IMR-90 (cell line): Measurements from ENCODE around the gene MADD. TPM values are rescaled to one million over a fixed set of nuclear protein-coding genes. Genes with fewer than 3 reads are reported as not detected.

Experiments
- ATAC-seq: fragments of 200-7000 bp; cut with Tn5 transposase; 2 replicates; pipeline ENCODE4 v1.9.1; 2020; ENCODE audit warnings: low read depth, mild to moderate bottlenecking, moderate library complexity
- BruUV-seq: library from RNA; stranded (reverse); fragments of 400-500 nt; replicated peaks from 2 replicates; lab custom pipeline; 2021; lab: Mats Ljungman, UMichigan
- CTCF ChIA-PET: fragments of 300-600 bp; formaldehyde crosslinking; extraction: SDS; loops from one replicate; lab custom pipeline; 2021; ENCODE audit warnings: antibody characterized with exemption; lab: Yijun Ruan, JAX
- POLR2A ChIA-PET: fragments of 300-600 bp; sonication (Branson Sonifier 250); formaldehyde crosslinking; loops from one replicate; lab custom pipeline; 2022; ENCODE audit warnings: antibody characterized with exemption; ENCODE audit not compliant: unreplicated experiment; lab: Charles Lee
- DNase-seq: peaks from one replicate; pipeline ENCODE4 v3.0.0; 2013
- H2AFZ ChIP-seq: replicated peaks from 2 replicates; pipeline ENCODE3; 2013; ENCODE audit warnings: low read length, mild to moderate bottlenecking; ENCODE audit not compliant: poor library complexity
- H2AK5ac ChIP-seq: 2 replicates; pipeline ENCODE4 v1.6.1; 2013; ENCODE audit warnings: low read depth, low read length, inconsistent platforms
- H2AK9ac ChIP-seq: replicated peaks from 2 replicates; pipeline ENCODE3; 2013; ENCODE audit warnings: mild to moderate bottlenecking, low read depth, low read length, moderate library complexity; ENCODE audit not compliant: poor library complexity
- H2BK120ac ChIP-seq: 2 replicates; pipeline ENCODE4 v1.6.1; 2013; ENCODE audit warnings: low read depth, low read length, inconsistent platforms
- H2BK15ac ChIP-seq: 3 replicates; pipeline ENCODE4 v1.6.1; 2013; ENCODE audit warnings: low read depth, low read length, inconsistent platforms
- H2BK20ac ChIP-seq: 2 replicates; pipeline ENCODE4 v1.6.1; 2013; ENCODE audit warnings: low read depth, mild to moderate bottlenecking, inconsistent platforms, low read length, moderate library complexity
- H2BK5ac ChIP-seq: 2 replicates; pipeline ENCODE4 v1.6.1; 2013; ENCODE audit warnings: mild to moderate bottlenecking, low read depth, low read length, inconsistent platforms; ENCODE audit not compliant: poor library complexity, severe bottlenecking
- H3K14ac ChIP-seq: replicated peaks from 2 replicates; pipeline ENCODE4 v1.6.1; 2013; ENCODE audit warnings: low read depth, low read length, inconsistent platforms
- H3K18ac ChIP-seq: 2 replicates; pipeline ENCODE4 v1.6.1; 2013; ENCODE audit warnings: low read depth, low read length, control low read depth
- H3K23ac ChIP-seq: 2 replicates; pipeline ENCODE4 v1.6.1; 2013; ENCODE audit warnings: low read depth, low read length, inconsistent platforms
- H3K27ac ChIP-seq: 2 replicates; pipeline ENCODE4 v1.5.1; 2013; ENCODE audit warnings: mild to moderate bottlenecking, control low read depth, low read length; ENCODE audit not compliant: insufficient read depth
- H3K27me3 ChIP-seq: 2 replicates; pipeline ENCODE4 v1.6.1; 2013; ENCODE audit warnings: low read length; ENCODE audit not compliant: control insufficient read depth, insufficient read depth
- H3K36me3 ChIP-seq: 2 replicates; pipeline ENCODE4 v1.6.1; 2013; ENCODE audit warnings: low read length, mixed read lengths; ENCODE audit not compliant: control insufficient read depth, insufficient read depth
- H3K4ac ChIP-seq: 2 replicates; pipeline ENCODE4 v1.6.1; 2013; ENCODE audit warnings: low read depth, low read length, inconsistent platforms
- H3K4me1 ChIP-seq: 2 replicates; pipeline ENCODE4 v1.6.1; 2013; ENCODE audit warnings: low read length, mixed read lengths; ENCODE audit not compliant: control insufficient read depth, insufficient read depth
- H3K4me2 ChIP-seq: 2 replicates; pipeline ENCODE4 v1.6.1; 2013; ENCODE audit warnings: low read depth, mild to moderate bottlenecking, control low read depth, low read length, moderate library complexity
- H3K4me3 ChIP-seq: 2 replicates; pipeline ENCODE4 v1.5.1; 2013; ENCODE audit warnings: low read depth, mild to moderate bottlenecking, control low read depth, low read length, moderate library complexity; ENCODE audit not compliant: insufficient read depth
- H3K56ac ChIP-seq: 2 replicates; pipeline ENCODE4 v1.6.1; 2013; ENCODE audit warnings: low read length, inconsistent platforms; ENCODE audit not compliant: insufficient read depth; ENCODE audit errors: extremely low read depth
- H3K79me1 ChIP-seq, 2 experiments: 2 replicates each; pipeline ENCODE4 v1.6.1; 2013; ENCODE audit warnings: low read length in 2 of 2, inconsistent platforms in 1 of 2, low read depth in 1 of 2
- H3K9ac ChIP-seq: 2 replicates; pipeline ENCODE4 v1.6.1; 2013; ENCODE audit warnings: low read depth, low read length, control low read depth
- H3K9me1 ChIP-seq: 2 replicates; pipeline ENCODE4 v1.6.1; 2013; ENCODE audit warnings: low read length, inconsistent platforms; ENCODE audit not compliant: insufficient read depth
- H3K9me3 ChIP-seq: 2 replicates; pipeline ENCODE4 v1.6.1; 2013; ENCODE audit warnings: low read length; ENCODE audit not compliant: control insufficient read depth, insufficient read depth
- H4K20me1 ChIP-seq: 2 replicates; pipeline ENCODE4 v1.6.1; 2013; ENCODE audit warnings: low read length, inconsistent platforms; ENCODE audit not compliant: insufficient read depth
- H4K5ac ChIP-seq: 2 replicates; pipeline ENCODE4 v1.6.1; 2013; ENCODE audit warnings: mild to moderate bottlenecking, low read depth, low read length, control low read depth
- H4K8ac ChIP-seq, 2 experiments: 2 replicates each; pipeline ENCODE4 v1.6.1; 2013; ENCODE audit warnings: low read depth in 2 of 2, low read length in 2 of 2, control low read depth in 1 of 2, inconsistent platforms in 1 of 2
- H4K91ac ChIP-seq: 2 replicates; pipeline ENCODE4 v1.6.1; 2013; ENCODE audit warnings: low read depth, low read length, inconsistent platforms; ENCODE audit not compliant: insufficient read depth
- BHLHE40 ChIP-seq: fragments of 150-350 bp; IDR thresholded peaks from 2 replicates; pipeline ENCODE4 v1.6.1; 2016; ENCODE audit warnings: mild to moderate bottlenecking, low read depth, low read length
- CEBPB ChIP-seq: IDR thresholded peaks from 2 replicates; pipeline ENCODE4 v1.6.1; 2012; ENCODE audit warnings: low read depth, low read length, improper control_type of control experiment
- CHD1 ChIP-seq: IDR thresholded peaks from 2 replicates; pipeline ENCODE4 v1.6.1; 2012; ENCODE audit warnings: low read depth, low read length, improper control_type of control experiment
- CTCF ChIP-seq: conservative IDR thresholded peaks from 2 replicates; pipeline ENCODE4 v1.5.1; 2012; ENCODE audit warnings: mild to moderate bottlenecking, low read depth, low read length, improper control_type of control experiment
- ELK1 ChIP-seq: fragments of 150-350 bp; IDR thresholded peaks from 2 replicates; pipeline ENCODE4 v1.6.1; 2016; ENCODE audit warnings: low read depth, mild to moderate bottlenecking, low read length, moderate library complexity, borderline replicate concordance
- FOS ChIP-seq: fragments of 150-350 bp; IDR thresholded peaks from 2 replicates; pipeline ENCODE4 v1.6.1; 2016; ENCODE audit warnings: low read depth, low read length
- MAFK ChIP-seq: IDR thresholded peaks from 2 replicates; pipeline ENCODE4 v1.6.1; 2012; ENCODE audit warnings: low read depth, low read length, improper control_type of control experiment
- MAZ ChIP-seq: IDR thresholded peaks from 2 replicates; pipeline ENCODE4 v1.6.1; 2012; ENCODE audit warnings: low read depth, mild to moderate bottlenecking, low read length, improper control_type of control experiment, moderate library complexity, borderline replicate concordance
- MXI1 ChIP-seq: IDR thresholded peaks from 2 replicates; pipeline ENCODE4 v1.6.1; 2012; ENCODE audit warnings: low read depth, mild to moderate bottlenecking, low read length, moderate library complexity, borderline replicate concordance
- NFE2L2 ChIP-seq: fragments of 150-350 bp; IDR thresholded peaks from 2 replicates; pipeline ENCODE4 v1.6.1; 2016; ENCODE audit warnings: low read depth, mild to moderate bottlenecking, low read length
- POLR2A ChIP-seq: IDR thresholded peaks from 2 replicates; pipeline ENCODE4 v1.6.1; 2012; ENCODE audit warnings: mild to moderate bottlenecking, low read depth, low read length
- RAD21 ChIP-seq: IDR thresholded peaks from 2 replicates; pipeline ENCODE4 v1.6.1; 2012; ENCODE audit warnings: low read length, improper control_type of control experiment
- RCOR1 ChIP-seq: IDR thresholded peaks from 2 replicates; pipeline ENCODE4 v1.6.1; 2012; ENCODE audit warnings: mild to moderate bottlenecking, low read length, improper control_type of control experiment; ENCODE audit not compliant: insufficient replicate concordance
- RFX5 ChIP-seq: IDR thresholded peaks from 2 replicates; pipeline ENCODE4 v1.8.0; 2012; ENCODE audit warnings: low read depth, mild to moderate bottlenecking, low read length, moderate library complexity
- SMC3 ChIP-seq: fragments of 150-350 bp; IDR thresholded peaks from 2 replicates; pipeline ENCODE4 v1.6.1; 2016; ENCODE audit warnings: low read depth, mild to moderate bottlenecking, antibody characterized with exemption, low read length, moderate library complexity
- USF2 ChIP-seq: fragments of 150-350 bp; IDR thresholded peaks from 2 replicates; pipeline ENCODE4 v1.6.1; 2017; ENCODE audit warnings: mild to moderate bottlenecking, antibody characterized with exemption, low read length, low read depth
- WGBS, 2 experiments: methylation state at CpG; one replicate each; pipeline versions ENCODE4 v1.1.5 to v1.1.7; 2013; ENCODE audit warnings: missing lambda C conversion rate in 2 of 2; ENCODE audit not compliant: insufficient read length in 1 of 2; ENCODE audit errors: extremely low coverage in 2 of 2; 5-methylcytosine and 5-hydroxymethylcytosine counted together
- dilution Hi-C: fragments of 300-500 bp; cut with HindIII; formaldehyde crosslinking; loops from one replicate; pipeline ENCODE4 v1.14.3; 2018; ENCODE audit warnings: low sequenced_read_pairs; ENCODE audit not compliant: unreplicated experiment
- in situ Hi-C: fragments of 300-500 bp; cut with MboI; formaldehyde crosslinking; loops from 3 replicates; pipeline ENCODE4 v1.14.3; 2019; ENCODE audit warnings: low sequenced_read_pairs, inconsistent platforms, mixed read lengths
- intact Hi-C: fragments of 100-400 bp; cut with micrococcal nuclease; formaldehyde crosslinking; loops from 2 replicates; pipeline ENCODE4 v1.10.0; 2022
- polyA plus RNA-seq, 3 experiments: library from polyadenylated mRNA; depleted of rRNA; stranded (reverse); fragments of >200 nt; gene quantifications; 2 replicates each; pipeline ENCODE4 v1.2.3, GENCODE V29; 2012; ENCODE audit warnings: low replicate concordance in 1 of 3
- total RNA-seq: library from RNA; depleted of rRNA; stranded (reverse); fragments of >200 nt; gene quantifications from 2 replicates; pipeline ENCODE4 v1.2.3, GENCODE V29; 2012

The MADD gene
- total and polyA plus RNA-seq, 2 of the 4 experiments (the other 2 are of a cell fraction) = 13.3 to 16.4 TPM

- no peak overlapping the region for H2BK5ac ChIP-seq
- H3K27me3 ChIP-seq = no peaks in the 10 kb centered on the region
- H3K23ac ChIP-seq = no peak overlapping the region
- H3K9me1 ChIP-seq = peaks cover 15% of the 10 kb centered on the region
- CTCF ChIA-PET = interaction anchor here (0.8 to 1.5 kb wide), 2 partner anchors 14 to 39 kb away, joined by 3 read pairs; no protein-coding TSS in a partner anchor
- no peaks in the 10 kb centered on the region for H3K9me3 ChIP-seq
- H4K91ac ChIP-seq = no peak overlapping the region
- peaks cover 12% of the 10 kb centered on the region for H3K4me1 ChIP-seq
- no peak overlapping the region for H2BK20ac ChIP-seq
- H2AFZ ChIP-seq = no peak overlapping the region
- peak overlapping the region; percentile 2 for H3K4me2 ChIP-seq
- peak; percentile 82 for DNase-seq
- H4K8ac ChIP-seq = no peak overlapping the region
- peak; percentile 41 for ATAC-seq
- H4K20me1 ChIP-seq = peaks cover 23% of the 10 kb centered on the region
- no peak overlapping the region for H4K5ac ChIP-seq
- no peak overlapping the region for H2BK120ac ChIP-seq
- dilution Hi-C loops (no loop called here), in situ Hi-C loops (no loop called here), intact Hi-C loops (no loop called here)
- H2AK9ac ChIP-seq = no peak overlapping the region
- BruUV-seq = no TSS peak
- no peak overlapping the region for H3K9ac ChIP-seq
- H3K4me3 ChIP-seq = no peak overlapping the region
- 0 out of 2 replicates have a peak overlapping the region, but pooled peaks have one; percentile 2 for H3K4ac ChIP-seq
- H2AK5ac ChIP-seq = no peak overlapping the region
- H3K27ac ChIP-seq = peak overlapping the region; percentile 42; the same call in 1 of the 2 replicates
- no peak overlapping the region for H3K14ac ChIP-seq
- no CpG with 5 or more reads among the region's 1 CpG for WGBS, 2 experiments
- no peak overlapping the region for H2BK15ac ChIP-seq
- POLR2A ChIA-PET = interaction anchor here (1.1 kb wide), 1 partner anchor 29 kb away, joined by 4 read pairs; the partner anchor contains the start of gene ACP2
- H3K18ac ChIP-seq = no peak overlapping the region
- H3K56ac ChIP-seq = no peak overlapping the region
- peaks cover 15 to 45% of the 10 kb centered on the region in 2 experiments for H3K79me1 ChIP-seq
- TF ChIP-seq ELK1 = no peak
- TF ChIP-seq BHLHE40 = no peak
- no peak for TF ChIP-seq CHD1
- TF ChIP-seq NFE2L2 = no peak
- TF ChIP-seq POLR2A = no peak
- TF ChIP-seq RFX5 = no peak
- no peak for TF ChIP-seq RCOR1
- 0 out of 2 replicates have a peak, but pooled peaks have one; percentile 0 for TF ChIP-seq MAFK
- TF ChIP-seq SMC3 = no peak
- no peak for TF ChIP-seq CTCF
- no peak for TF ChIP-seq RAD21
- TF ChIP-seq MAZ = no peak
- no peak for TF ChIP-seq USF2
- TF ChIP-seq MXI1 = no peak
- TF ChIP-seq CEBPB = peak; percentile 93
- TF ChIP-seq FOS = no peak
- H3K36me3 ChIP-seq = peaks cover 21% of the 10 kb centered on the region
Measured at GRCh38 chr11:47220401-47220821, 49.5 kb upstream of the MADD start.
